NOMO-1 (cell line): ENCODE measurements around the gene RAI1.
A peak's percentile ranks its signal among the peaks of the same experiment; 100 is the strongest.

Experiments
- DNase-seq, 2 experiments: peaks; one replicate each; lab custom pipeline; 2025; ENCODE audit not compliant: unreplicated experiment in 2 of 2; lab: John Stamatoyannopoulos, UW

RAI1 gene

DNA sequence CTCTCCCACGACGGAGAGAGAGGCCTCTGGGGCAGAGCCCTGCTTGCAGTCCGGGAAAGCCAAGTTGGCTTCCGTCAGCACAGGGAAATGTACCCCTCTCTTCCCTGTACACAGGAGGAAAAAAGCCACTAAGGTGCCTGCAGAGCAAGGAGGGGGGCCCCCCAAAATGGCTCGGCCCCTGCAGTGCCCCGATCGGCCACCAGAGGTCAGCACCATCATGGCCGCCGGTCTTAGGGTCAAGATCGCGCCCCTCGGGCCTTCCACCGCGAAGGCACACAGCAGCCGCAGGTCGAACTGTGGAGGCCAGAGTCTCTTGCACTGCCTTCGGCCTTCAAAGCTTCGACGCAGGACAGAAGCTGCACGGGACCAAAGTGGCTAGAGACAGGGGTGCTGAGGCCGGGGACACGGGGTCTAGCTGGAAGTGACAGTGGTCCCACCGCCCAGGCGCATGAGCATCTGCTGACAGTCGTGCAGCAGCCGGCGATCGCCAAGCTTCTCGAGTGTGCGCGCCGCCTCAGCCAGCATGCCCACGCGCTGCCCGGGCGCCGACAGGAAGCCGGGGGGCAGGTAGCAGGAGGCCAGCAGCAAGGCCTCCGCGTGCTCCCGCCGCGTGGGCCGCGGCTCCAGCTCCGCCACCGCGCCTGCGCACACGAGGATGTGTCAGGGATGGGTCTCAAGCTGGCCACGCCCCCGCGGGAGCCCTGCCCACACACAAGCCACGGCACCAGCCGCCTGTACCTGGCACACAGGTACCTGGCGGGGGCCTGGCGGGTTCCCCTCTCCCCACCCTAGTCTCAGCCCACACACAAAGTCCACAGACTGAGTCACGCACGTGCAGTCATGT lies 131.2 kb downstream of the RAI1 start:
- peak in 1 of 2 experiments; percentile 17 for DNase-seq

GRCh38 chr17:17813055-17813724 lies 131.9 kb downstream of the RAI1 start:
- DNase-seq: no peak

- no peak for DNase-seq
Observed at GRCh38 chr17:17813725-17814095, 132.5 kb downstream of the RAI1 start.

DNA sequence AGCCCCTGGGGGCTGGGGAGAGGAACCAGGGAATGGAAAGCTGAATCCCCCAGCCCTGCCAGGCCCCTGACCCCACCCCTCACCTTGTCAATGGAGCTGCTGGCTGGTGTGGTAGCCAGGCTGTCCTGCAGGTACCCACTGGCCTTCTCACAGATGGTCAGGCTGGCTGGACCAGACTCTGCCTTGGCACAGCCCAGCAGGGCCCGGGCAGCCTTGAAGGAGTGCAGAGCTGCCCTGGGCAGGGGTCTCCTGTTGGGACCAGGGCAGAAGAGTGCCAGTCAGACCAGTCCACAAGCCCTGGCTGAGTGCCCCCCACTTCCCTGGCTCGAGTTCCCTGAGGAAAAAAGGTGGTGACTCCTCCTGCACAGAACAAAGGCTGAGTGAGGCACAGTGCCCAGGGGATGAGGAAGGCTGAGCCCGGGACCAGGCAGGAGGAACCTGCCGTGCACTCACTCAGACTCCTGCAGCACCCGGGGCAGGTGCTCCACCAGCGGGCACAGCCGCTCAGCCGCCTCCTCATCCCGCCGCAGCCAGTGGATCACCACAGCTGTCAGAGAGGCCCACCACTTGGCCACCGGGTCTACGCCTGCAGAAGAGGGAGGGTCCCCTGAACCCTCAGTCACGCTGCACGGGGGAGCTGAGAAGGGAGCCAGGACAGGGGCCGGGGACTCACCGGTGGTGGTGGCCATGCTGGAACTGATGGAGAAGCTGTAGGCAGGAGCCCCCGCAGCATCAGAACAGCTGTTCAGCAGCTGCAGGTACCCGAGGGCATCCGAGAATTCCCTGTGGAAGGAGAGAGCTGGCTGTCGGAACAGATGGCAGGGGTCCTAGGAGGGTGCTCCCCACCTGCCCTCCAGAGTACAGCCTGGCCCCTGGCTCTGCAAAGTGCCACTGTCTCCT lies 133.2 kb downstream of the RAI1 start:
- DNase-seq: no peak

DNA sequence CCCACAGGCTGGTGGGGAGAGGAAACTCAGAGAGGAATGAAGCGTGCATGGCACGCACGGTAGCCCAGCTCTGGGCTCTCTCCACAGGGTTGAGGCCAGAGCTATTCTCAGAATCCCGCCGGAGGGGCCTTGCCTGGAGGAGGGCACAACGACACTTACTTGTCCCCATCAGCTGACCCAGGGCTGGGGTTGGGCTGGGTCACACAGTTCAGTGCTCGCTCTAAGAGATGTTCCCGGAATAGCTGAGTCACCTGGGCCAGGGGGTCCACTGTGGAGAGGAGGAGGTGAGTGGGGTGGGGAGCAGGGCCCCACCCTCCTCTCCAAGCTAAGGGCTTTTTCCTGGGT lies 133.8 kb downstream of the RAI1 start:
- no peak for DNase-seq

DNA sequence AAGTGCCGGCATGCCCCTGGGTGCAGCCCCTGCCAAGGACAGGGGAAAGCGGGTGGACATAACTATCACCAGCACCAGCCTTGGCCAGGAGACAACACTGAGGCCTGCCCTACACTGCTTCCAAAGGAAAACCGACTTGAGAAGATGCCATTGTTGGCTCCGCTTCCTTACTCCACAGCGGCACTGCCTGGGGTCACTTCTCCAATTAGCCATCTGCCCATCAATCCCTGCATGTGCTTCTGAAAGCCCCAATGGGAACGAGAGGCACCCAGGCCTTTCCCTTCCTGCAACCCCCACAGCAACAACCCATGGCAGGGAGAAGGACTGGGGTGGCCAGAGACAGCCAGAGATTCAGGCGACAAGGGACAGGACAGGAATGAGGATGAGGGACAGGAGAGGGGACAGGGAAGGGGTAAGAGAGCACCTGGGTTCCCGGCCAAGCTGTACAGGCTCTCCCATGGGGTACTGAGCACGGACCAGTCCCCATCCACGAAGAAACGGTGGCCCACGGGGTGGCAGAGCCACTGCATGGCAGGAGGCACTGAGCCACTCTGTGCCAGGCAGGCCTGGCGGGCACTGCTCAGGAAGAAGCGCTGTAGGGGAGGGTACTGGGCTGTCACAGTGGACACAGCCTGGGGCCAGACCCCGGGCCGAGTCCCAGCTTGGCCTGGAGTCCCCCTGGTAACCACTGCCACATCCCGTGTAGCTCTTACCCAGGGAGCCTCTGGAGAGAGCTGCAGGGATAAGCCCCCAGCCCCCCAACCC lies 134.4 kb downstream of the RAI1 start:
- DNase-seq: no peak

DNA sequence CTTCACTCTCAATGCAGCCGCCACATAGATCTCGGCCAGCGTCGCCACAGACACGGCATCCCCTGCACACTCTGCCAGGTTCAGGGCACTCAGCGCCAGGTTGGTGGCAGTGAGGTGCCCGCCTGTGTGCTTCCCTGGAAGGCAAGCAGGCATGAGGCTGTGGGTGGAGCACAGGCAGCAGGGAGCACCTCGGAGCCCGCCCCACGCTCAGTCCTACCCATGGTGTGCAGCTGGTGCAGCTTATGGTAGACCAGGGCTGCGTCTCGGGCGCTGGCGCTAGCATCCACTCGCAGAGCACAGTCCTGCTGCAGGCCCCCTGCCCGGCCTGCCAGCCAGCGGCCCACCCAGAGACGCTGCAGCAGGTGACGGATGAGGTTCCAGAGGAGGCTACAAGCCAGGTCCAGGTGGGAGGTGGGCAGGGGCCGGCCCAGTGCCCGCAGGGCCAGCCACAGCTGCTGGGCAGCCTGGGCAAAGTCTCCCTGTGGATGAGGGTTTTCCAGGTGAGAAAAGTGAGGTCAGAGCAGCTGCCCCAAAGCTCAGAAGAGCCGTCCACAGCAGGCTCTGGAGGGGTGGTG lies 135.1 kb downstream of the RAI1 start:
- DNase-seq: no peak

- no peak for DNase-seq
Observed at GRCh38 chr17:17816831-17817551, 135.7 kb downstream of the RAI1 start.

DNA sequence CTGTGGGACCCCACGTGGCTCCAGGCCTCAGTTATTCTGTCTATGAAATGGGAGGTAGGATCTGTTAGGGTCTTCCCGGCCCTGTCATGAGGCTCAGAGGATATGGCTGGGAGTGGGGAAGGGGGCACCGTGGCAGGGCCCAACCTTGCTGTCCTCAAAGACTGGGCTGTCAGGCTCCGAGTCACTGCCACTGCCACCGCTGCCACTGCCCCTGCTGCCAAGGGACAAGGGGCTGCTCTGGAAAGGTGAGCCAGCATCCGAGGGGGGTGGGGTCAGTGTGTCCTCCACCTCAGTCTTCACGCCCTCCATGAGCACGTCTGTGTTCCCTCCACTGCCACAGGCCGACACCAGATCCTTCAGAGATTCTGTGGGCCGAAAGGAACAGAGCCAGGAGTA lies 136.3 kb downstream of the RAI1 start:
- no peak for DNase-seq

DNA sequence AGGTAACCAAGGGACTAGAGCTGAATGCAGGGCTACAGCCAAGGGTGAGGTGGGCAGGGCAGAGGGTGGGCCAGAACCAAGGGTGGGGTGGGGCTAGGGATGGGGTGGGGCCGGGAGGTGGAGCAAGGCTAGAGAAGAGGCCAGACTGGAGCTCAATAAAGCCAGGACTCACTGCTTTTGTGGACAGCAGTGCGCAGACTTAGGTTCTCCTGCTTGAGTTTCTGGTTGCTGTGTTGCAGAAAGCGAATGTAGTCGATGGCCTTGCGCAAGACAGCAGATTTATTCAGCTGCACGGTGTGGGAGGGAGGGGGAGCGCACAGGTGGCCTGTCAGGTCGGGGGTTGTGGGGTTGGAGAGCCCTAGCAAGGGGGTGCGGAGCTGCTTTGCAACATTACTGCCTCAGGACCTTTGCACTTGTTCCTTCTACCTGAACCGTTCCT lies 136.8 kb downstream of the RAI1 start:
- no peak for DNase-seq

DNA sequence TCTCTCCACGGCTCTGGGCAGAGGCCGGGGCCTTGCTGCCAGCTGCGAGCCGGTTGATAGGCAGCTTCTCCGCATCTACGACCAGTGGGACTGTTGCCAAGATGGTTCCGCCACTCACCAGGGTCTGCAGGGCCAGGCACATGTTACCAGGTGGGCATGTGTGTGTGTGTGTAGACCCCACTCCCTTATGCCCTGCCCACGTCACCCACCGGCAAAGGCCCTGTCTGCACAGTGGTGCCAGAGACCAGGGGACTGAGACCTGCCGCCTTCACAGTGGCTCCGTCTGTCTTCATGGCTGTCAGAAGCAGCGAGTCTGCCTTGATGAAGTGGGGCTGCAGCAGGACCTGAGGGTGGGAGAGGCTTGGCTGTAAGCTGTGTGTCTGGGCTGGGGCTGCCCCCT lies 137.9 kb downstream of the RAI1 start:
- DNase-seq: no peak

DNA sequence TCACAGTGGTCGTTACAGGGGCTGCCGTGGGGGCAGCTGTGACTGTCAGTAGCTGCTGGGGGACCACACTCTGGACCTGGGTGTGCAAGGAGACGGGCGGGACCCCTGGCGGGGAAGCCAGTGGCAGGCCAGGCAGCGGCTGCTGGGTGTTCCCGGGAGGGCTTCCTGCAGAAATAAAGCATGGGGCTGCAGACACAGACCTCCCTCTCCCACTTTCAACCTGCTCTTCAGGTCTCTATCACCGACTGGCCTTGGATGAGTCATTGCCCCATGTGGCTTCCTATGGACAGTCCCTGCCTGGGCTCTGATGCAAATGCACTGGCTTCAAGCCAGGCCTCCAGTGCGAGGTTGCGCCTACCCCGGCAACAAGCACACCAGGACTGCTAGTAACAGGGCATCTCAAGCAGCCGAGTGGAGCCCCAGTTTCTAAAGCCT lies 138.3 kb downstream of the RAI1 start:
- DNase-seq: peak; percentile 22 to 42

GRCh38 chr17:17820046-17820445 lies 138.8 kb downstream of the RAI1 start:
- no peak for DNase-seq

GRCh38 chr17:17820463-17821158 lies 139.4 kb downstream of the RAI1 start:
- DNase-seq: no peak

GRCh38 chr17:17822189-17822588 lies 140.9 kb downstream of the RAI1 start:
- no peak for DNase-seq

DNA sequence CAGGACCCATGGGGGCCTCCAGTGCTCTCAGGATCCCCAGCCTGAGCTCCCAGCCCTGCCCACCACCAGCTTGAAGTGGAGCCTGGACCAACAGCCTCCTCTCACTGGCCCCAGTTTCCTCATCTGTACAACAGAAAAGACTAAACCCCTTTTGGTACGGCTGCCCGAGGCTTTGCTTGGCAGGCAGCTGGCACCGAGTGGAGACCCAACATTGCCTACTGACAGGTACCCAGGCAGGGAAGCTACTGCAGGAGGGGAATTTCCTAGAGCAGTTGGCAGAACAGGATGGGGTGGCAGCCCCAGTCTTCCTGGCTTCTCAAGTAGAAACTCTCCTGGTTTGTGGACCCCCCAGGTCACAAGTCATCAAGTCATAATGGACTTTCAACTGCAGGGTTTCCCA lies 141.4 kb downstream of the RAI1 start:
- no peak for DNase-seq

GRCh38 chr17:17823433-17824118 lies 142.3 kb downstream of the RAI1 start:
- DNase-seq: peak; percentile 89 to 91

- DNase-seq: no peak
Observed at GRCh38 chr17:17824119-17824782, 143.0 kb downstream of the RAI1 start.
